LHCN-M2 (cell line): Measurements from ENCODE around the gene ZMYND12. TPM values are rescaled to one million over a fixed set of nuclear protein-coding genes. Genes with fewer than 3 reads are reported as not detected.

Source experiments
- DNase-seq: peaks from one replicate; pipeline ENCODE4 v3.0.0-alpha.2; 2012; ENCODE audit warnings: low read depth
- total RNA-seq: library from RNA; depleted of rRNA; stranded (reverse); fragments of >200 nt; gene quantifications from 2 replicates; pipeline ENCODE4 v1.2.3, GENCODE V29; 2014

Gene ZMYND12
- total RNA-seq, 1 experiment from 2014 or later = not detected

GRCh38 chr1:42442662-42443061, 13.2 kb downstream of the ZMYND12 start:
- no peak for DNase-seq

GRCh38 chr1:42439940-42440339, 15.9 kb downstream of the ZMYND12 start:
- DNase-seq = peak; percentile 70

DNA sequence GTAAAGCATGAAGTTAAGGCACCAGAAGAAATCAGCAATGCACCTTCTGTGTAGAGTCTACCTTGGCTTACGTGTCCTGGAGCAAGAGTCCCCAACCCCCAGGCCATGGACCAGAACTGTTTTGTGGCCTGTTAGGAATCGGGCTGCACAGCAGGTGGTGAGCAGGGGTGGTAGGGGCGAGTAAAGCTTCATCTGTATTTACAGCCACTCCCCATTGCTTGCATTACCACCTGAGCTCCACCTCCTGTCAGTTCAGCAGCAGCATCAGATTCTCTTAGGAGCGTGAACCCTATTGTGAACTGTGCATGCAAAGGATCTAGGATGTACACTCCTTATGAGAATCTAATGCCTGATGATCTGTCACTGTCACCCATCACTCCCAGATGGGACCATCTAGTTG, 21.5 kb downstream of the ZMYND12 start:
- DNase-seq = no peak

DNA sequence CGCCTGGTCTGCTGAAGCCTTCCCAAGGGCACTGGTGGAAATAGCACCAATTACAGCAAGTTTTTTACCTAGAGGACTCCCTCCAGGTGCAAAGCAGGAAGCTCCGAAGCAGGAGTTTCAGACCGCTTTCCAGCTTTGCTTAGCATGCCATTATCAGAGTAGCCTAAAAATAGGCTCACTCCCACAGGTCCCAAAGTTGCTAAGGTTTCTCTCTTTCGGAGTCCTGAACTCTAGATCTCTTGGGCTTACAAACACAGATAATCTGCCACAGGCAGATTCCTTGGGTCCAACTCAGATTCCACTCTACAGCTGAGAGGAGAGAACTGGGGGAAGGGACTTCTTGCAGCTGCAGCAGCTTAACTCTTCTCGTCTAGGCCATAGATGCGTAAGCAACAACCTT, 22.5 kb downstream of the ZMYND12 start:
- no peak for DNase-seq

DNA sequence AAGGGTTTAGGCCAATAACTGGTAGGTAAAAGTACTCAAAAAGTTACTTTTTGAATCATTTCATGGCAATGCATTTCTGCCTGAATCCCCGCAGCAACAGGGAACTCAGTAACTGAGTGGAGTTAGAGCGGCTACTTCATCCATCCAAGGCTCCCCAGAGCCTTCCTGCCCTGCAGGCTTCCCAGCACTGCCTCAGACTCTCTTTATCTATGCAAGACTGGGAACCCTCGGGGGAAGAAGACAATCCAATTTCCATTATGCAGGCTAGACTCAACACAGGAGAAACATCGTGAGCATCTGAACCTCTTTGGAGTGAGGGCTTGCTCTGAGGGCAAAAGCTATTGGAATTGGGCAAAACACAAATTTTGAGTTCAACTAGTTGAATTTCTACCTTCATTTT, 23.1 kb downstream of the ZMYND12 start:
- DNase-seq = no peak

DNA sequence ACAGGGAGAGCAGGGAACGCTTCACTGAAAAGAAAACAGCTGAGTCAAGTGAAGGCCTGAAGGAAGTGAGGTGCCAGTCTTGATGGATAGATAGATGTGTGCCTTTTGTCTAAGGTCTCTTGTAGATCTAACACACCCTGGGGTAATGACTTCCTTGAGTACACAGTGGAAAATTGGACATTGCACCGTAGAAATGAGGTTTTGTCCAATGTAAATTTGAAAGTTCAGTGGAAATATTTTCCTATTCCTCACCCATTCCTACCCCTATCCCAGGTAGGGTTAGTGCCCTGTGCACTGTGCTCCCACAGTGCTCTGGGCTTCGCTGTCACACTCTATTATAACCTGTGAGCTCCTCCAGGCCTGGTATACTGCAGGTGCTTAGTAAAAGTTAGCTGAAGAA, 24.3 kb downstream of the ZMYND12 start:
- DNase-seq = no peak

DNA sequence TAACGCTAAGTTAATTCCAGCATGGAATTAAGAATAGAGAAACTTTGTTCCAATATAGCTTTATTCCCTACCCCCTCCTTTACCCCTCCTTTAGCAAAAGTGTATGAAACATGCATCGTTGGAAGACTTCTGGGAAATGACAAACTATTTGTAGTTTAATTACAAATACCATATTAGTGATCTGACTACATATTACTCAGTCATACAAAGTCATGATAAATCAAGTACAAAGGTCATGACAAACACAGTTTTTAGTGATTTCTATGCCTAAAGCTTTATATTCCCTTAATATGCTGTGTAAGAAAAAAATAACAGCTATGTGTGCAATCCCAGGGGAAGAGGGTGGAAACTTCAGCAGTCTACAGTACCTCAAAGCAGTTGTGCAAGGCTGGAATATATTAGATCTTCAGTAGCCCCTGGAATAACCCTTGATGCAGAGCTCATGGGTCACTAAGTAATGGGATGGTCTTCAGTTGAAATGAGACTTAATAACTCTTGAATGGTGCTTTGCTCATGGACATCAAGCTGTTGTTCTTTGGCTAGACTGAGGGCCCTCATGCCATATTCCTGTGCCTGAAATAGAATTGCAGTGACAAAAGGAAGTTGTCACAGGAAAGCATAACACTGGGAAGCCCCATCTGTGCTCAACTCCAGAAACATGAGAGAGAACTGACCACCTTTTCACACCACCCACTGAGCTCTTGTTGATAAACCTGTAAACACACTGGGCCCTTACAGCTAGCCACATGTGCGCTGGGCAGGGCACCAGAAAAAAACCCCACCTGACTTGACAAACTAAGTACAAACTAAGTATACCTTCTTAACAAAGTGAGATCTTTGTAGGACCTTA, 25.3 kb downstream of the ZMYND12 start:
- DNase-seq = no peak

DNA sequence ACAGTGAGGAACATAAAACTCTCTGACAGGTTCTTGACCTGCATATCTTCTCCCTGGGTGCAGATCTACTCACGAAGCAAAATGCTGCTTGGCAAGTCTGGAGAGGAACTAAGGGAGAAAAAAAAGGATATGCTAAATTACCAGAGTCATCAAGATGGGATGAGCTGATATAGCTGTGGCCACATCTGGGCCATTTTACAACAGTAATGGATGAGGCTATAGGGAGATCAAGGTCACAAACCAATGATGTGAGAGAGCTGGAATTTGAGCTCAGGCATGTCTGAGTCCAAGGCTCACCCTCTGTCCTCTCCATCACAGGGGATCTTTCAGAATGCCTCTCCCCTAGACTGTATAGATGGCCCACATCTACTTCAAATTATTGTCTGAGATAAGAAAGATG, 26.2 kb downstream of the ZMYND12 start:
- DNase-seq = no peak

- DNase-seq = no peak
Measured at GRCh38 chr1:42427240-42427639, 28.6 kb downstream of the ZMYND12 start.

DNA sequence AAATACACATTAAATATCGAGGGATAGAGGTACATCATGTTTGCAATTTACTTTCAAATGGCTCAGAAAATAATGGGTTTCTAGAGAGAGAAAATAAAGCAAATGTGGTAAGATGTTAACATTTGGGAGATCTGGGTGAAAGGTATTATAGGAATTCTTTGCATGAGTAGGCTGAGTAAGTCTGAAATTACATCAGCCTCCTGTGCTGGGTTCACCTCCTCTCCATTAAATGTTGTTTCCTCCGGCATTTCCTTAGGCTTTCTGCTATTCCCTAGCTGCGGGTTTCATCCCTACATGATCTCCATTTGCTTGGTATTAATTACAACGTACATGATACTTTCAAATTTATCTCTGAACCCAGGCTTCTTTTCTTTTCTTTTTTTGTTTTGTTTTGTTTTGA, 31.6 kb downstream of the ZMYND12 start:
- no peak for DNase-seq

GRCh38 chr1:42423681-42424080, 32.1 kb downstream of the ZMYND12 start:
- DNase-seq = peak; percentile 25

DNA sequence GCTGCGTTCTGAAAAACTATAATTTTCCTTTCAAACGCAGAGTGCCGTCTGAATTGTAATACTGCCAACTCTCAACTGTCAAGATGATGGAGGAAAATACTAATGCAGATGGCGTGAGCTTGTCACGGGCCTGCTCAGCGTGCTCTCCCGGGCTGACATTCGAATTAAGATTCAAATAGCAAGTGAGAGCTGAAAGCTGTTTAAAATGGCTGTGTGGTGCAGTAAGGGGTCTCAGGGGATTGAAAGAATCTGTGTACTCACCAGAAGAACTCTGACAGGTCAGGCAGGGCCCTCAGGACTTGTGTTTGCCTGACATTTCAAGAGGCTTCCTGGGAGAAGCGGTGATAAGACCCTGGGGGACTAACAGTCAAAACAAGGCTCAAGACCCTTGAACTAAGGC, 33.1 kb downstream of the ZMYND12 start:
- DNase-seq = no peak

GRCh38 chr1:42420911-42421585, 34.8 kb downstream of the ZMYND12 start:
- peak; percentile 49 for DNase-seq

DNA sequence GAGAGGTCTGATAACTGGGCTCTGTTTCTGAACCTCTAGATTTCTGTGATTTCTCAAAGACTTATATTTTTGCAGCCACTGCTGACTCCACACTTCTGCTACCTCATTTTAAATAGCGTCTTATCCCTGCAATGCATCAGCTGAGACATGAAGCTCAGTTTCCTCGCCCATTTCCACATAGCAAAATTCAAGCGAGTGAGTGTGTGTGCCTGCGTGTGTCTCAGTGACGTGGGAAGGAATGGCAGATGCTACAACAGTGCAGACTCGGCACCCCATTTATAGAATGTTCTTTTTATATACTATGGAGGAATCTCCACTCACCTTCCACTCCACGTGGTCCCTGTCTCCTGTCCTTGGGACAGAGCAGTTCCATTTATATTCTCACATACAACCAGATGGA, 35.7 kb downstream of the ZMYND12 start:
- no peak for DNase-seq

GRCh38 chr1:42419126-42419821, 36.5 kb downstream of the ZMYND12 start:
- DNase-seq = no peak

GRCh38 chr1:42418516-42418915, 37.3 kb downstream of the ZMYND12 start:
- no peak for DNase-seq

GRCh38 chr1:42417166-42417565, 38.7 kb downstream of the ZMYND12 start:
- DNase-seq = no peak

- no peak for DNase-seq
Measured at GRCh38 chr1:42414551-42415496, 41.0 kb downstream of the ZMYND12 start.

- DNase-seq = no peak
Measured at GRCh38 chr1:42403880-42404400, 51.9 kb downstream of the ZMYND12 start.

DNA sequence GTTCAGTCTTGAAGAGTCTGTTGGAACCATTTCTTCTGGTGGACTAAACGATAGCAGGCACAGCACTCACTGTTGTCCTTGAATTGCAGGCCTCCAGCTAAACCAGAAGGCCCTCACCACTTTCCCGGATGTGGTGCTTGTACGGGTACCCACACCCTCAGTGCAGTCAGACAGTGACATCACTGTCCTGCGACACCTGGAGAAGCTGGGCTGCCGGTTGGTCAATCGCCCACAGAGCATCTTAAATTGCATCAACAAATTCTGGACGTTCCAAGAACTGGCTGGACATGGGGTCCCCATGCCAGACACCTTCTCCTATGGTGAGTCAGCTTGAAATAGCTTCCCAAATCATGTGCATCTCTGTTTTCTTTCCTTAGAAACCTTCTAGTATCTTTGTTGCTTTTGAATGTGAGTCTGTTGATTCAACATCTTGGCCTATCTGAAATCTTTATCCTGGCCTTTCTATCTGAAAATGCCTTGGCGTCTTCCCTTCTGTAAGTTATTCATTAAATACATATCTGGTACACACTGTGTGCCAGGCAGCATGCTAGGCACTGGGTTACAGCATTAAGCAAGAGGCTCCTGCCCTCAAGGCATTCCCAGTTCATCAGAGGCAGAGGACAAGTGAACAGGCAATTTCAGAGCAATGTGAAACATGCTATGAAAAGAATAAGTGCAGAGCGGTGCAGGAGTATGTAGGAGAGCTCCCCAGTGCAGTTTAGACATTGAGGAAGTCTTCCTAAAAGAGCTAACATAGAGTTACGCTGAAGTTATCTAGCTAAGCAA, 56.3 kb downstream of the ZMYND12 start:
- DNase-seq = no peak
